GM18505 (cell line): ENCODE results near the gene CAMK1D.
"Not testable (repeated sequence)": the region's sequence is repeated elsewhere in the genome, so short reads cannot be mapped to it uniquely, and the experiment has no call there.

ENCODE experiments used
- ATAC-seq: cut with Tn5 transposase; IDR thresholded peaks from one replicate; pipeline ENCODE4 v1.9.1; 2021; ENCODE audit not compliant: unreplicated experiment
- POLR2A ChIP-seq: IDR thresholded peaks from 4 replicates; pipeline ENCODE4 v1.6.1; 2011; ENCODE audit warnings: borderline replicate concordance; ENCODE audit not compliant: insufficient read depth, insufficient read length; ENCODE audit errors: extremely low read depth

Gene CAMK1D

DNA sequence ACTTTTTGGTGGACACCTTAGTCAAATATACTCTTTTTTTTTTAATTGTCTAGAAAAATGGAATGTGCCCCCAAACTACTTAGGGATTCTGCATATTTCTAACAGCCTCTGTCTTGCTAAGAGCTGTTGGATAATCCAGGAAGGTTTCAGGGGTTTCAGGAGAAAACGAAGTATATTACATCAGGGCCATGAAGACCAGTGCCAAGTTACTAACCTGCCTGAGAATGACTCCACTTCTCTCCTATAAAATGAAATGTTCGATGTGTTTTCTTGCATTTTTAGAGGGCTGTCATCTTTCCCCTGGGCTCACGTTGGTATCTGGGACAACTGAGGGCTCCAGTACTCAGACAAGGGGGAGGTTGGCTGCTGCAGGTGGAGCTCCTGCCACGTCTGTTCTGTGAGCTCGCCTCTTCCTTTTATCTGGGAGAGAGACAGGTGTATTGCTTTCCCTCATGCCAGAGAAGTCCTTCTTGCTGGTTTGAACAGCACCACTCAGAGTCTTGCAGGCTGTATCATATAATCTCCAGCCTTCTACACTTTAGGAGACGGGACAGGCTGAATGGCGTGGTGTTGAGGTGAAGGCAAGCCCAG lies 71.3 kb downstream of the CAMK1D start:
- ATAC-seq = no peak
- TF ChIP-seq POLR2A = no peak

DNA sequence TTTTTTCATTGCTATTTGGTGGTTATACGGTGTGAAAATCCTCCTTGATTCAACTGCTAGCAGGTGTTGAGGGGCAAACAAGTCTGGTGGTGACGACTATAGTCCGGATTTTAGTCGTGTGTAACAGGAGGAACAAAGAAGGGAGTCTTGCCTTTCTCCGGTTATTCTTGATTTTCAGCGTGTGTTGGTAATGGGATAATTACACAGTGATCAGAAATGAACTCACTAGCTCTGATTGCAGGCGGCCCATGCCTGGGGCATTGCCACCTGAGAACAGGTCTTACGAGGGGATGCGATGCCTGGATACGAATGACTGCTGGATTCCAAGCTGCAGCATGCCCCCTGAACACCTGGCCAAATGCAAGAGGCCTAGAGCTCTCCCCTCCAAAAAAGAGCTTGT lies 72.8 kb downstream of the CAMK1D start:
- no peak for ATAC-seq
- TF ChIP-seq POLR2A = no peak

DNA sequence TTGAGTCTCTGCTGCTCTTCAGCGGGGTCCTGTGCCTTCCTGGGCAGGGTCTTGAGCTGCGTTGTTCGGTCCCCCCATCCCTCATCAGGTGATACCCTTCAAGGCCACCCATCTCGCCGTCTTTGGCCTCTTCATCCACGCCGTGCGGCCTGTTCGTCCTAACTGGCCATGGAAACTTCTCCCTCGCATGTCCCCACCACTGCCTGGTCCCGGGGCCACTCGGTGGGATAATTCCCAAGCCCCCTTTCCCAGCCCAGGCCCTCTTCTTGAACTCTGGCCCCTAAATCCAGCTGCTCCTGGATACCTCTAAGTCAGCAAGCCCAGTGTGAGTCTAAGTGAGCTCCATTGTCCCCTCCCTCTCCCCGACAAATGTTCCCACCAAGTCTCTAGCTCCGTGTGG lies 74.5 kb downstream of the CAMK1D start:
- no peak for TF ChIP-seq POLR2A
- no peak for ATAC-seq

DNA sequence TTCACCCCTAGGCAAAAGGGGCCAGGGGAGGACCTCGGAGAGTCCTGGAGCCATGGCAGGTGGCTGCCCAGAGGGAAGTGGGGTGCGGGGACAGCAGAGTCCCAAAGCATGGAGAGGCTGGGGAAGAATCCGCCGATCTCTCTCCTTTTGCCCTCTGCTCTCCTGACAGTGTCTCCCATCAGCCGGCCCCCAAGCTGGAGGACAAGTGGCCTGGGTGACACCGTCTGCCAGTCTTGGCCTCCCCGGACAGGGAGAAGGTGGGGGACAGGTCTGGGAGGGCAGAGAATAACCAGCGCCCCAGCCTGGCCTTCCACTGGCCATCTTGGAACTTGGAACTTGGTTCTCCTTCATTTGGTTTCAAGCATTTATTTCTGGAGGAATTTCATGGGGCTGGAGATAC lies 77.9 kb downstream of the CAMK1D start:
- no peak for TF ChIP-seq POLR2A
- ATAC-seq = no peak

DNA sequence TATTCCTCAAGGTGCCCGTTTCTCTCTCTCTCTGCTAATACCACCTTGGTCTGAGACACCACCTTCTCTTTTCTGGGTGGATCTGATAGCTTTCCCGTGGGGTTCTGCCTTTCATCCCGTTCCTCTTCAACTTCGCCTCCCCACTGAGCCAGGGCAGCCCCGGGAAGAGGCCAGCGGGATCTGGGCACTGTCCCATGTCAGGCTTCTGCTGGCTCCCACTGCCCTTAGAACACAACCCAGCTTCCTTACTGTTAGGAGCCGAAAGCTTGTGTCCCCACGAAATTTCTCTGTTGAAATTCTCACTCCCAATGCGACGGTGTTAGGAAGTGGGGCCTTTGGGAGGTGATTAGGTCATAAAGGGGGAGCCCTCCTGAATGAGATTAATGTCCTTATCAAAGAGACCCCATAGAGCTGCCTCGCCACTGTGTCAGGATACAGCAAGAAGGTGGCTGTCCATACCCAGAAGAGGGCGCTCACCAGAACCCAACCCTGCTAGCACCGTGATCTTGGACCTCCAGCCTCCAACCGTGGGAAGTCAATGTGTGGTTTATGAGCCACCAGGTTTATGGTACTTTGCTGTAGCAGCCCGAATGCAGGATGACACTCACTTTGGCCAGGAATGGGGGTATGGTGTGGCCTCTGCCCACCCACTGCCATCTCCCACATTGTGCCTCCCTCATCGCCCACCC lies 79.2 kb downstream of the CAMK1D start:
- no peak for TF ChIP-seq POLR2A
- ATAC-seq = no peak

DNA sequence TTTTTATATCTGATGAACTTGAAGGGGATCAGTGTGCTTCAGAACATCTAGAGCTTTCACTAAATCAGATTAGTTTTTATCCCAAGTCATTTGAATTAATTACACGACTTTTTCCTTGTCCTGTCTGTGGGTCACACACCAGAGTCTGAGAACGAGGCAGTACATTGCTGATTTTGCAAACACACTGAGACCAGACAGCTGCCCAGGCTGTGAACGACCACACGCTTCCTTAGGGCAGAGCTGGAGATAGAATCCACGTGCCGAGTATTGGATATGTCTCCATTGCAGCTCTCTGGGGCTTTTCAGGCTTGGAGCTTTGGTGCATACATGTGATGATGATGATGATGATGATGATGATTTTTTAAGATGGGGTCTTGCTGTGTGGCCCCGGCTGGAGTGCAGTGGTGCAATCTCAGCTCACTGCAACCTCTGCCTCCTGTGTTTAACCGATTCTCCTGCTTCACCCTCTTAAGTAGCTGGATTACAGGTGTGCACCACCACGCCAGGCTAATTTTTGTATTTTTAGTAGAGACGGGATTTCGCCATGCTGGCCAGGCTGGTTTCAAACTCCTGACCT lies 81.1 kb downstream of the CAMK1D start:
- no peak for TF ChIP-seq POLR2A
- no peak for ATAC-seq

DNA sequence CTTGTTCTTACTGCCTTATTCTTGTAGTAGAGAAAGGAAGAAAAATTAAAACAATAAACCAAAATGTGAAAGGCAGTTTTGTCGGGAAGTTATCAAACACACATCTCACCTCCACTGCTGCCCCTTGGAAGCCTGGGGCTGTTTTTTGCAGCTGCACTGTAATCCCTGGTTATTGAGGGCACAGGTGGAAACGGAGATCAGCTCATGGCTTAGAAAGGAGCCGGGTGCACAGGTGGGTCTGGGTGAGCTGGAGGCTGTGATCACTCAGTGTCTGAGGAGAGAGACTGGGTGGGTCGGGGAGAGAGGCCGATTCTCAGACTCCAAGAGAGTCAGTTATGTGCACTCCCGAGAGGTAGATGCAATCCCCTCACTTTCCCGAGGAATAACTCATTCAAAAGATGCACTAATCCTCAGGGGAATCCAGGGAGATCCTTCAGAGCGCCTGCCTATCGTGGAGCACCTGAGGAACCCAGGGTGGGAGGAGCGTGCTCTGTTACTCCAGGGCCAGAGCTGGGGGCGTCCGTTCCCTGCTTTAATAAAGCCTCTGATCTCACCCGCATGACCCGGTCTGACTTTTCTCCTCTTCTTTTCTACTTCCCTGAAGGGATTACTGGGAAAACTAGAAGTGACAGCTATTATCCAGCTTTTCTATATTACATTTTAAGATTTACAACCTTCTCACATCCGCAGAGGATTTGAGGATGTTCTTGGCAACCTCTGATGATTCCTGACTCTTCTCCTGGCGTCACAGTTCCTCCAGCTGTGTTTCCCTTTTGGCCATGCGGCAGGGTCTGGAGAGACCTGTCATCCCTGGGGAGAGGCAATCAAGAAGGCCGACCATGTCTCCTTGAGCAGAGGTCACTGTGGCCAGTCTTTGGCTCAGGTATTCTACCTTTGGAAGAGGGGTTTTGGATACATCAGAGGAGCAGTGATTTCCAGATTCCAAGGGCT lies 82.1 kb downstream of the CAMK1D start:
- ATAC-seq = no peak
- no peak for TF ChIP-seq POLR2A

DNA sequence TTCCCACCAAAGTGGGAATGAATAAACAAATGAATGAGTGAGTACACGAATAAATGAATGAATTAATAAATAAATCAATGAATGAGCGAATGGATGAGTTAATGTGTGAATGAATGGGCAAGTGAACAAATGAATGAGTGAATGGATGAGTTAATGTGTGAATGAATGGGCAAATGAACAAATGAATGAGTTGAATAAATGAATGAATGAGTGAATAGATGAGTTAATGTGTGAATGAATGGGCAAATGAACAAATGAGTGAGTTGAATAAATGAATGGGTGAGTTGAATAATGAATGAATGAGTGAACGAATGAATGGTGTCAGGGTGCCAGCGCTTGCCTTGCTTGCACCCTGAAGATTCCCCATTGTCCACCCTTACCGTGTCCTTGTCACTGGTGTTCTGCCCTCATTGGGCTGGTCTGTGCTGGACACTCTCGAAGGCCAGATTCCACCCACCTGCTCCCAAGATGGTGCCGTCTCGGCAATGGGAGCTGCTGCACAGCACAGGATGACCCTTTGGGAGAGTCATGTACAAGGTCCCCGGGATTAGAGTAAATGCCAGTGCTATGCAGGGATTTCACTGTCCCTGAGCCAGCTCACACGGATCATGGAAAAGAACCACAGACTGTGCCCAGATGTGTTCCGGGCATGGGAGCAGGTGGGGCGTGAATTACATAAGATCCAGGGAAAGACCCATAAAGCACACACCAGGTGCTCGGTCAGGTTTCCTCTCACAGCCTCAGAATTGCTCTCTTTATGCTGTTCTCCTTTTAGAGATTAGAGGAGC lies 83.2 kb downstream of the CAMK1D start:
- no peak for ATAC-seq
- no peak for TF ChIP-seq POLR2A

DNA sequence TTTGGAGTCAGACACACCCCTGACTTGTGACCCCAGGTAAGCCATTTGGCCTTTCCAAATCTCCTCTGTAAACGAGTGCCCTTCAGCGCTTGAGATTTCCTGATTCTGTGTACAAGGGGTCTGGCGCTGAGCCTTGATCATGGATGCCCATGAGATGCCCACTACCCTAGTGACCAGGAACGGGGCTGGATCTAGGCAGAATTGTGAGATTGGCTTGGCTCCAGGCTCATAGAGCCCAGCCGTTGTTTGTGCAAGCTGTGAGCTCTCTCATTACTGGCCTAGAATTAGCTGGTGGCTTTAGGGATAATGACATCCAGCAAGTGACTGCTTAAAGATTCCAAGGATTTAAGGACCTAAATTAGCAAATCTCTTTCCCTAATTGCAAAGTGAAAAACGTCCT lies 84.9 kb downstream of the CAMK1D start:
- TF ChIP-seq POLR2A = no peak
- no peak for ATAC-seq

DNA sequence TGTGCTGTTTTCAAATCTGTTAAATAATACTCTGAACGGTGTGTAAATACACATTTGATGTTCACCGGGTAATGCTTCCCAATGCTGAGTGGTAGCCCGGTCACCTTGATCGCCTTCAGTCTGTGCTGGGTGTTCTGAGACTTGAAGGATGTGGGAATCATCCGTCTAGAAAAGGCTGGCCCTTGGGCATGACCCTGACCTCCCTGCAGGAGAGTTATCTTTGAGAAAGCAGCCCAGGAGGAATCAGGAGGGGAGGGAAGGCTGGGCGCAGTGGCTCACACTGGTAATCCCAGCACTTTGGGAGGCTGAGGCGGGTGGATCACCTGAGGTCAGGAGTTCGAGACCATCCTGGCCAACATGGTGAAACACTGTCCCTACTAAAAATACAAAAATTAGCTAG lies 85.3 kb downstream of the CAMK1D start:
- not testable (repeated sequence) for ATAC-seq

DNA sequence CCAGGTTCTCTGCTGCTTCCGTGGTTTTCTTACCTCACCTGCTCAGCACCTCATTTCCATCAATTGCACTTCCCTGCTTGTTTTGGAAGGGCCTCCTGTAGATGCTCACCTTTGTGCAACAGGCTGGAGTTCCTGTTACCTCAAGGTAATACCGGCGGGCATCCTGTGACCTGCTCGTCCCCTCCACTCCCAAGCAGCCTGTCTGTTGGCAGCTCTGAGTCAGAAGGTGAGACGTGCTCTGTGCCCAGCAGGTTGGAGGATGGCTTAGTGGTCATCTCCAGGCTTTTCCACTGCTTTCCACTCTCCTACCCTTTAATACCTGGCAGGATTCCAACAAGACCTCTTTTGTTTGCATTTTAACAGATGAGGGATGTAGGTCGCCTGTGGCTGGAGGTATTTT lies 86.0 kb downstream of the CAMK1D start:
- no peak for ATAC-seq
- TF ChIP-seq POLR2A = no peak

DNA sequence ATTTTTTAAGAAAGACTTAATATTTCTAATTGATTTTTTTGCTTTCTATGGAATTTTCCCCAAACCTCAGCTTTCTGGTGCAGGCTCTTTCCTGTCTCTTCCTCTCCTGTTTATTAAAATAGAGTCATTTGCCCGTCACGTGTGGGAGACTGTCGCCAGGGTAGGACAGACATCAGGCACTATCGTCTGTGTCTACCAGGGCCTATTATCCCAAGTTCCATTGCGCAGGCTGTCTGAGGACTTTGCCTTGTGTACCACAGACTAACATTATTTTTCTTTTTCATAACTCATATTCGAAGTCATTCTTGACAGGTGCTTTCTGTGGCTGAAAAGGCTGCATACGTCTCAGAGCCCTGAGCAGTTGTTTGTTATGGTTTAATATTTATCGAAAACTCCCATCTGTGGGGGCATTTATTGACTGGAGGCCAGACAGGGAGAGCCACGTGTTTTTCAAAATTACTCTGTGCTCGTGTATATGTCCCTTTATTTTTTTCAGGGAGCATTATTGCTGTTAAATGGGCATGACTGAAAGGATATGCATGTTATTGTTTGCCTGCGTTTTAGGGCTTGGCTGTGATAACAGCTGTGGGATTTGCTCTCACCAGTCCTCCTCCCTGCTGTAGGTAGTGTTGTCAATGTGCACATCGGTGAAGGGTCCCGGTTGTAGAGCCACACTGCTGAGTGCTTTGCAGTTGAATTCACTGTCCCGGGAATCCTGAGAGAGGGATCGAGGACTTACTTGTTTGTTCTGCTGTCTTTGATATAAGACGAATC lies 89.8 kb downstream of the CAMK1D start:
- no peak for ATAC-seq
- no peak for TF ChIP-seq POLR2A

DNA sequence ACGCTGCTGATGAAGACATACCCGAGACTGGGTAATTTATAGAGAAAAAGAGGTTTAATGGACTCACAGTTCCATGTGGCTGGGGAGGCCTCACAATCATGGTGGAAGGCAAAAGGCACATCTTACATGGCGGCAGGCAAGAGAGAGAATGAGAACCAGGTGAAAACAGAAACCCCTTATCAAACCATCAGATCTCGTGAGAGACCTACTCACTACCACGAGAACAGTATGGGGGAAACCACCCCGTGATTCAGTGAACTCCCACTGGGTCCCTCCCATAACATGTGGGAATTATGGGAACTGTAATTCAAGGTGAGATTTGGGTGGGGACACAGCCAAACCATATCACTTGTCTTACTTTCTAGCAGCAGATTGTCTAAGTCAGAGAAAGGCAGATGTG lies 90.4 kb downstream of the CAMK1D start:
- ATAC-seq = not testable (repeated sequence)
